Cardiac muscle cell (in vitro differentiated cells and primary cell): ENCODE data around the gene ESRP2. TPM values are rescaled to one million over a fixed set of nuclear protein-coding genes. Genes with fewer than 3 reads are reported as not detected.

ENCODE experiments used
- DNase-seq, 2 donors: peaks; one replicate each; pipeline versions ENCODE4 v3.0.0 to v3.0.0-alpha.2; 2010 to 2017; ENCODE audit warnings: low read depth in 1 of 2, low spot score in 1 of 2
- H3K27ac ChIP-seq: fragments of 200-600 bp; sonication (generic); 2 replicates; pipeline ENCODE4 v1.5.1; 2016
- H3K27me3 ChIP-seq: fragments of 200-600 bp; sonication (generic); 2 replicates; pipeline ENCODE4 v1.6.0; 2016; ENCODE audit warnings: control low read depth
- H3K36me3 ChIP-seq: fragments of 200-600 bp; sonication (generic); 2 replicates; pipeline ENCODE4 v1.5.1; 2016; ENCODE audit warnings: control low read depth
- H3K4me1 ChIP-seq: fragments of 200-600 bp; sonication (generic); 2 replicates; pipeline ENCODE4 v1.8.1; 2017; ENCODE audit warnings: low read depth, mild to moderate bottlenecking, mixed run types
- H3K4me3 ChIP-seq: fragments of 200-600 bp; sonication (generic); 2 replicates; pipeline ENCODE4 v1.5.1; 2016; ENCODE audit warnings: mild to moderate bottlenecking
- H3K9me3 ChIP-seq: fragments of 200-600 bp; sonication (generic); 2 replicates; pipeline ENCODE4 v1.5.1; 2017; ENCODE audit warnings: low read depth, mild to moderate bottlenecking, control low read depth
- CTCF ChIP-seq: IDR thresholded peaks from 2 replicates; pipeline ENCODE4 v1.5.1; 2012; ENCODE audit warnings: low read depth, mild to moderate bottlenecking, low read length
- polyA plus RNA-seq: library from polyadenylated mRNA; unstranded; fragments of >200 nt; fragmentation: Nextera tagmentation; extraction: Ambion mirVana; gene quantifications from 2 replicates; pipeline ENCODE4 v1.2.1, GENCODE V29; 2016
- total RNA-seq: library from RNA; depleted of rRNA; stranded (reverse); fragments of >200 nt; gene quantifications from 2 replicates; pipeline ENCODE4 v1.2.3, GENCODE V29; 2016

The ESRP2 gene
- total and polyA plus RNA-seq, 2 experiments from 2014 or later: 1.8 to 2.8 TPM

- Histone ChIP-seq H3K27me3 (peaks cover under 1% of the 10 kb centered on the region), H3K4me3 (no peak overlapping the region), H3K4me1 (peaks cover under 1% of the 10 kb centered on the region), H3K27ac (no peak overlapping the region), H3K36me3 (no peaks in the 10 kb centered on the region), H3K9me3 (no peaks in the 10 kb centered on the region)
- TF ChIP-seq CTCF: no peak
- no peak for DNase-seq
Observed at GRCh38 chr16:68242085-68242484, 6.2 kb upstream of the ESRP2 start.

DNA sequence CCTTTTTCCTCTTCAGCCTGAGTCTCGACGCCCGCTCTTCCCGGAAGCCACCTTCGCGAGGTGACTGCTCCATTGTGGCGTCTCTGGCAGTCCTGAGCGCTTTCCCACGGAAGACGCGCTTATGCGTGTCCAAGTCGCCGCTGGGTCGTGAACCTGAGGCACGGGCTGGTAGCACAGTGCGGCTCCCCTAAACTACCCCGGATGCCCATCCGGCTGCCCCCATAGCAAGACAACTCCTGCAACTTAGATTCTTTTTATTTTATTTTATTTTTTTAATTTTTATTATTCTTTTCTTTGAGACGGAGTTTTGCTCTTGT is 2.1 kb upstream of the ESRP2 start:
- no peak for DNase-seq
- Histone ChIP-seq H3K4me1 (peaks cover 13% of the 10 kb centered on the region), H3K27ac (peak overlapping the region; percentile 80), H3K9me3 (no peaks in the 10 kb centered on the region), H3K36me3 (no peaks in the 10 kb centered on the region), H3K4me3 (peak overlapping the region; percentile 18), H3K27me3 (peaks cover 39% of the 10 kb centered on the region)
- TF ChIP-seq CTCF: no peak

- H3K27me3 ChIP-seq: peaks cover 39% of the 10 kb centered on the region
- peak; percentile 99 for DNase-seq
- H3K4me1 ChIP-seq: peaks cover 13% of the 10 kb centered on the region
Observed at GRCh38 chr16:68237243-68238028, 1.5 kb upstream of the ESRP2 start.

DNA sequence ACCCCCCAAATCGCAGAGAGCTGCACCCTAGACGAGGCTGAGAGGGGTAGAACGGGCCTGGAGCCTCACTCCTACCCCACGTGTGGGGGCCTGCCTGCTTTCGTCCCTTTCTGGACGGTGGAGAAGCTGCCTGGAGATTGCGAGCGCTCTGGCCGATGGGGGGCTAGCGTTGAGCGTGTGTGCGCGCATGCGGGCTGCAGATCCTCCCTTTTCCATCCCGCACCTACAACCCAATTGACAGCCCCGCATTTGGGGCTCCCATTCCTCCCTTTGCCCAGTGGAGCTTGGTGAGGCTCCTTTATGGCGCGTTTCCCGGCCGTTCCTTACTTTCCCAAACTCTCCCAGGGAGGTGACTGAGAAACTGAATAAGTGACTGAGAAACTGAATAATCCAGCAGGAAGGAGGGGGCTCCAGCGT is 907 bp upstream of the ESRP2 start:
- no peak for DNase-seq
- Histone ChIP-seq H3K27ac (peak overlapping the region; percentile 54), H3K4me1 (peaks cover 13% of the 10 kb centered on the region), H3K36me3 (no peaks in the 10 kb centered on the region), H3K9me3 (no peaks in the 10 kb centered on the region), H3K27me3 (peaks cover 39% of the 10 kb centered on the region), H3K4me3 (peak overlapping the region; percentile 38)
- TF ChIP-seq CTCF: no peak

More at GRCh38 chr16:68237243-68238028, 1.5 kb upstream of the ESRP2 start:
- no peaks in the 10 kb centered on the region for H3K36me3 ChIP-seq
- H3K27ac ChIP-seq: peak overlapping the region; percentile 80
- no peak for TF ChIP-seq CTCF
- peak overlapping the region; percentile 38 for H3K4me3 ChIP-seq
- no peaks in the 10 kb centered on the region for H3K9me3 ChIP-seq

- peaks cover 39% of the 10 kb centered on the region for H3K27me3 ChIP-seq
- H3K27ac ChIP-seq: no peak overlapping the region
- peak in 1 of 2 donors; percentile 43 for DNase-seq
- H3K4me1 ChIP-seq: peaks cover 13% of the 10 kb centered on the region
- peak overlapping the region; percentile 30 for H3K4me3 ChIP-seq
- no peaks in the 10 kb centered on the region for H3K36me3 ChIP-seq
- no peaks in the 10 kb centered on the region for H3K9me3 ChIP-seq
- TF ChIP-seq CTCF: no peak
Observed at GRCh38 chr16:68236137-68236825, 354 bp upstream of the ESRP2 start.
